Neutrophil (primary cell): Measurements from ENCODE around the gene PHC2.

ENCODE experiments used
- H3K27ac ChIP-seq: fragments of 200-600 bp; sonication (generic); 2 replicates; pipeline ENCODE4 v1.5.1; 2016; ENCODE audit warnings: mild to moderate bottlenecking, moderate library complexity
- H3K27me3 ChIP-seq: fragments of 200-600 bp; sonication (generic); 2 replicates; pipeline ENCODE4 v1.6.0; 2016; ENCODE audit warnings: mild to moderate bottlenecking
- H3K36me3 ChIP-seq: fragments of 200-600 bp; sonication (generic); 2 replicates; pipeline ENCODE4 v1.5.1; 2017
- H3K4me1 ChIP-seq, 2 experiments: fragments of 200-600 bp in 1 of 2; sonication (generic) in 1 of 2; 1 replicate in 1 of 2; 2 replicates in 1 of 2; pipeline versions ENCODE4 v1.5.1 to v1.6.1; 2013 to 2016; ENCODE audit warnings: low read depth in 1 of 2, low read length in 1 of 2, mild to moderate bottlenecking in 1 of 2, moderate library complexity in 1 of 2; ENCODE audit not compliant: control insufficient read depth in 1 of 2, insufficient read depth in 1 of 2
- H3K4me3 ChIP-seq, 2 experiments: fragments of 200-600 bp in 1 of 2; sonication (generic) in 1 of 2; 1 replicate in 1 of 2; 2 replicates in 1 of 2; pipeline ENCODE4 v1.5.1; 2013 to 2016; ENCODE audit warnings: low read depth in 1 of 2, low read length in 1 of 2, mild to moderate bottlenecking in 1 of 2, moderate library complexity in 1 of 2
- H3K9me3 ChIP-seq: fragments of 200-600 bp; sonication (generic); 2 replicates; pipeline ENCODE4 v1.5.1; 2016
- TF ChIP-seq, protein P1 (sequence below): fragments of 200-600 bp; sonication (generic); IDR thresholded peaks from 2 replicates; pipeline ENCODE4 v1.5.1; 2016; ENCODE audit warnings: antibody characterized with exemption

PHC2 gene

DNA sequence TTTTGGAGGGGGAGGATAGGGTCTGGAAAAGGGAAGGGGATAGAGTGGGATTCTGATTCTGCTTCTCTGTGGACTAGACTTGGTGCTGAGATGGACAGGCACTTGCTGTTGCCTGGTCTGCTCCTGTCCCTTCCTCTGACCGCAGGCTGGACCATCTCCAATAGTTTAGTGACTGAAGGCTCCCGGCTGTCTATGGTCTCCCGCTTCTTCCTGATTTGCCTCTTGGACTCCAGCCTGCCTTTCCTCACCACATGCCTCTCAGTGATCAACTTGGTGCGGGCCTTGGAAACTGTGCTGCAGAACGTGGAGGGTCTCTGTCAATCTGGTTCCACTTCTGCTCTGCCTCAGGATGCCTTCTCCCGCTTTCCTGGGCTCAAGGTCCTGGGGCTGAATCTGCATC lies 35.3 kb upstream of the PHC2 start:
- Histone ChIP-seq H3K27me3 (no peaks in the 10 kb centered on the region), H3K27ac (no peak overlapping the region), H3K9me3 (no peaks in the 10 kb centered on the region), H3K4me1 (no peaks in the 10 kb centered on the region), H3K36me3 (no peaks in the 10 kb centered on the region), H3K4me3 (no peak overlapping the region)
- TF ChIP-seq, protein P1, sequence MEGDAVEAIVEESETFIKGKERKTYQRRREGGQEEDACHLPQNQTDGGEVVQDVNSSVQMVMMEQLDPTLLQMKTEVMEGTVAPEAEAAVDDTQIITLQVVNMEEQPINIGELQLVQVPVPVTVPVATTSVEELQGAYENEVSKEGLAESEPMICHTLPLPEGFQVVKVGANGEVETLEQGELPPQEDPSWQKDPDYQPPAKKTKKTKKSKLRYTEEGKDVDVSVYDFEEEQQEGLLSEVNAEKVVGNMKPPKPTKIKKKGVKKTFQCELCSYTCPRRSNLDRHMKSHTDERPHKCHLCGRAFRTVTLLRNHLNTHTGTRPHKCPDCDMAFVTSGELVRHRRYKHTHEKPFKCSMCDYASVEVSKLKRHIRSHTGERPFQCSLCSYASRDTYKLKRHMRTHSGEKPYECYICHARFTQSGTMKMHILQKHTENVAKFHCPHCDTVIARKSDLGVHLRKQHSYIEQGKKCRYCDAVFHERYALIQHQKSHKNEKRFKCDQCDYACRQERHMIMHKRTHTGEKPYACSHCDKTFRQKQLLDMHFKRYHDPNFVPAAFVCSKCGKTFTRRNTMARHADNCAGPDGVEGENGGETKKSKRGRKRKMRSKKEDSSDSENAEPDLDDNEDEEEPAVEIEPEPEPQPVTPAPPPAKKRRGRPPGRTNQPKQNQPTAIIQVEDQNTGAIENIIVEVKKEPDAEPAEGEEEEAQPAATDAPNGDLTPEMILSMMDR = no peak

DNA sequence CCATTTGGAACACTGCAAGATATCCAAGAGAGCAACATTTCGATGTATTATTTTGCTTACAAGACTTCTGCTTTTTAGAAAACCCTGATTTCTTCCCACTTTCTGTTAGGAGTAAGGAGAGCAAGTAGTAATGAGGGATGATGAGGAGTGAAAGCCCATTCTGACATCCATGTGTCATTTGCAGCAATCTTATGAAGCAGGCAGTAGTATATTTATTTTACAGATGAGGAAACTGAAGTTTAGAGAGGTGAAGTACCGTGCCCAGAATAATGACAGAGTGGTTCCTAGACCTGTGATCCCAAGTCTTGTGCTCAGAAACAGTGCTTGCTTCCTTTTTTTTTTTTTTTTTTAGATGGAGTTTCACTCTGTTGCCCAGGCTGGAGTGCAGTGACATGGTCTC lies 34.4 kb upstream of the PHC2 start:
- H3K9me3 ChIP-seq = no peaks in the 10 kb centered on the region
- no peak overlapping the region for H3K4me3 ChIP-seq
- TF ChIP-seq, protein P1 = no peak
- no peak overlapping the region for H3K27ac ChIP-seq
- no peaks in the 10 kb centered on the region for H3K36me3 ChIP-seq
- H3K27me3 ChIP-seq = peaks cover 6% of the 10 kb centered on the region
- H3K4me1 ChIP-seq = no peaks in the 10 kb centered on the region

DNA sequence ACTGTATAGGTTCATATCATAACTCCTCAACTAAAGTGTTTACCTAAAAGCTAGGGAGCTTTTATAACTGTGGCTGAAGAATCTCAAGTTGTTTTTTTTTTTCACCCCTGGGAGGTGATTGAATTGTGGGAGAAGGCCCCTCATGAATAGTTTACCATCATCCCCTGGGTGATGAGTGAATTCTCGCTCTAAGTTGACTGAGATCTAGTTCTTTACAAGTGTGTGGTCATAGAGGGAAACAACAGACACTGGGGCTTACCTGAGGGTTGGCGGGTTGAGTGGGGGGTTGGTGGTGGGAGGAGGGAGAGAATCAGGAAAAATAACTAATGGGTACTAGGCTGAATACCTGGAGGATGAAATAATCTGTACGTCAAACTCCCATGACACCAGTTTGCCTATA lies 33.7 kb upstream of the PHC2 start:
- no peak overlapping the region for H3K4me3 ChIP-seq
- H3K9me3 ChIP-seq = no peaks in the 10 kb centered on the region
- H3K27me3 ChIP-seq = peaks cover 13% of the 10 kb centered on the region
- TF ChIP-seq, protein P1 = no peak
- no peak overlapping the region for H3K27ac ChIP-seq
- H3K4me1 ChIP-seq = no peaks in the 10 kb centered on the region
- no peaks in the 10 kb centered on the region for H3K36me3 ChIP-seq

DNA sequence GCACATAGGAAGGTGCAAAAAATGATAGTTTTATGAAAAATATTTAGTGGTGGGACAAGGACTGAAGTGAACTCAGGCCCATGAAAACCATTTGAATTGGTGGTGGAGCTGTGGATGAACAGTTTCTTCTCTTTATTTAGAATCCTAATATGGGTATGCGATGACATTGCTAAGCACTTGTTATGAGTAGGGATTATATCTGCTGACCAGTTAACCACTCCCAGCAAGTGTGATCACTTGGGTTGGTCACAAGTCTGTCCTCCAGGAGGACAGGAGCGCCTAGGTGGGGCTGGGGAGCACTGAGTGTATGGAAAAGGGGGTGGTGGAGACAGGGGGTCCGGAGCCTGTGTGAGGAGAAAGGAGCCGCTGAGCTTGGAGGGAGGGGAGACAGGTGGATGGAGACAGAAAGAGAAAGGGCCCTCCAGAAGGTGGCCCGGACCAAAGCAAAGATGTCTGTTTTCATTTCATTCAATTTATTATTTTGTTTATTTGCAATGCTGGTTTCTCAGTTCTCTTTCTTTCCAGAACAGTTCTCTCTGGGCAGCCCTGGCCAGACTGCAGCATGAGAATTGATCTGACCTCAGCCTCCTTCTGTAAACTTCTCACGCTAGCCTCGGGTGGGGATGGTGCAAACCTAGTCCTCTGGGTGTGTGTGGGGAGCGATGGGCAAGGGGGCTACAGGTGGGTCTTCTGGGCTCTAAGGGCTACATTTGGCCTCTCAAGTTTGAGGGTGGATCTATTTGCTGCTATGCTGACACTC lies 31.7 kb upstream of the PHC2 start:
- no peak overlapping the region for H3K4me3 ChIP-seq
- TF ChIP-seq, protein P1 = no peak
- H3K27me3 ChIP-seq = peaks cover 17% of the 10 kb centered on the region
- no peaks in the 10 kb centered on the region for H3K9me3 ChIP-seq
- H3K36me3 ChIP-seq = no peaks in the 10 kb centered on the region
- H3K4me1 ChIP-seq = no peaks in the 10 kb centered on the region
- H3K27ac ChIP-seq = no peak overlapping the region

DNA sequence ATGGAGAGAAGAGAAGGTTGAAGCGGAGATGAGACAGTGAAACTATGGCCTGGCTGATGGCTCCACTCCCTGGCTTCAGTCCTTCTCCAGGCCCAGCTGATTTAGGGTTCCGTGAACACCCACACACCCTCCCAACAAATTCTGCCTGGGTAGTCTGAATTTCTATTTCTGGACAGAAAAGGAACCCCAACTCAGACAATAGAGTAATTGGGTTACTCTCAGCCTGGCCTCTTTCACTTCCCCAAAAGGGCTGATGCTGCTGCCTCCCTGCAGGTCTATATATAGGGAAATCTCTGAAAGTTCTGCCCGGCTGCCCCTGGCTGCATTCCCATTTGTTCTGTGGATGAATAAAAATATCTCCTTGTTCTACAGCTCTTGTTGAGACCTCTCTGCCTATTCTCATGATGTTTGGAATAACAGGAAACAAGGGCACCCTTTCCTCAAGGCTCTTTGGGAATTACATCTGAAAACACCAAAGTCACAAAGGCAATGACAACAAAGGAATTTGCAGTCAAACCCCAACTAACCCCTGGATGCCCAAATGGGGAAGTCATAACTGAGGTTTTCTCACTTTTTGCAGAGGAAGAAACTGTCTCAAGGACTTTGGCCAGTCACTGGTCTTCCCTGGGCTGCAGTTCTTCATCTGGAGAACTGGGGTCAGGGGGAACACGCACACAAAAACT lies 30.2 kb upstream of the PHC2 start:
- Histone ChIP-seq H3K9me3 (no peaks in the 10 kb centered on the region), H3K27ac (no peak overlapping the region), H3K27me3 (peaks cover 17% of the 10 kb centered on the region), H3K4me1 (no peaks in the 10 kb centered on the region), H3K36me3 (no peaks in the 10 kb centered on the region), H3K4me3 (no peak overlapping the region)
- TF ChIP-seq, protein P1 = no peak
